HepG2 (cell line): ENCODE data around the gene ZNF101.

Experiments used
- CTCF ChIP-seq: sonication (generic); formaldehyde crosslinking; IDR thresholded peaks from 2 replicates; pipeline ENCODE4 v1.5.0; 2020; ENCODE audit warnings: mild to moderate bottlenecking, missing genetic modification reagents, moderate library complexity
- MXI1 ChIP-seq: IDR thresholded peaks from 3 replicates; pipeline ENCODE4 v1.6.1; 2012; ENCODE audit warnings: low read depth, low read length, inconsistent platforms, borderline replicate concordance
- RBFOX2 ChIP-seq: fragments of 200-400 bp; formaldehyde crosslinking; IDR thresholded peaks from 2 replicates; pipeline ENCODE4 v1.6.1; 2017; ENCODE audit warnings: low read depth, mild to moderate bottlenecking, low read length
- SMAD1 ChIP-seq: sonication (generic); formaldehyde crosslinking; IDR thresholded peaks from 2 replicates; pipeline ENCODE4 v1.4.0; 2020; ENCODE audit warnings: missing genetic modification reagents, low read depth, mild to moderate bottlenecking, borderline replicate concordance
- ZNF331 ChIP-seq: sonication (generic); formaldehyde crosslinking; IDR thresholded peaks from 2 replicates; pipeline ENCODE4 v1.4.0; 2020; ENCODE audit warnings: missing genetic modification reagents

- TF ChIP-seq CTCF: no peak
- TF ChIP-seq SMAD1: no peak
- TF ChIP-seq RBFOX2: no peak
- no peak for TF ChIP-seq MXI1
- TF ChIP-seq ZNF331 (CRISPR knock-in tag): no peak
Measured at GRCh38 chr19:19619181-19619848, 49.3 kb upstream of the ZNF101 start.
